Measurements from ENCODE around the gene GLIPR2.

GLIPR2 gene

GRCh38 chr9:36118706-36119105, 17.8 kb upstream of the GLIPR2 start:
- no peak overlapping the region for H3K4me3 ChIP-seq (ENCODE audit: low read depth, low read length)
- no peak for DNase-seq (ENCODE audit: low read depth, low spot score)
- no peak for TF ChIP-seq CTCF (IDR thresholded peaks at IDR 0.05; ENCODE audit: insufficient read depth, low read length, missing control alignments)
- ChIA-PET CTCF (interaction anchor here (0.7 to 1.5 kb wide), 5 partner anchors 14 to 111 kb away, joined by 3 to 8 read pairs (median 3); no protein-coding TSS in a partner anchor), POLR2A (interaction anchor here (1.0 kb wide), 1 partner anchor 24 kb away, joined by 4 read pairs; no protein-coding TSS in a partner anchor)

DNA sequence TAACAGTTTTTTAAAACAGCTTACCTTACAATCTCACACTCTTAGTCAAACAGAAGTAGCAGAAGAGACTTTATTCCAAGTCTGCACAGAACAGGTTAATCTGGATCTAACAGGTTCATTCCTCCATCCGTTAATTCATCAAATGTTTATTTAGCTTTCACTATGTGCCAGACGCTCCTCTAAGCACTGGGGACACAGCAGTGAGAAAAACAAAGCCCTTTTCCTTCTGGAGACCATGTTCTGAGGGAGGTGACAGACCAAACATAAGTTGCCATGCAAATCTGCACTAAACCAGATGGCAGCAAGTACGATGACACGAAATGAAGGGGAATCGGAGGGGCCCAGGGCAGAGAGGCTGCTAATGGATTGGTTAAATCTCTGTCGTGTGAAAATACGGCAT, 17.1 kb upstream of the GLIPR2 start:
- no peak overlapping the region for H3K4me3 ChIP-seq (ENCODE audit: low read depth, low read length)
- POLR2A ChIA-PET, result interaction anchor here (1.0 kb wide), 1 partner anchor 24 kb away, joined by 4 read pairs; no protein-coding TSS in a partner anchor
- CTCF ChIA-PET, result interaction anchor here (1.3 kb wide), 1 partner anchor 14 kb away, joined by 8 read pairs; no protein-coding TSS in a partner anchor
- DNase-seq (ENCODE audit: low read depth, low spot score), result no peak
- no peak for TF ChIP-seq CTCF (IDR thresholded peaks at IDR 0.05; ENCODE audit: insufficient read depth, low read length, missing control alignments)

DNA sequence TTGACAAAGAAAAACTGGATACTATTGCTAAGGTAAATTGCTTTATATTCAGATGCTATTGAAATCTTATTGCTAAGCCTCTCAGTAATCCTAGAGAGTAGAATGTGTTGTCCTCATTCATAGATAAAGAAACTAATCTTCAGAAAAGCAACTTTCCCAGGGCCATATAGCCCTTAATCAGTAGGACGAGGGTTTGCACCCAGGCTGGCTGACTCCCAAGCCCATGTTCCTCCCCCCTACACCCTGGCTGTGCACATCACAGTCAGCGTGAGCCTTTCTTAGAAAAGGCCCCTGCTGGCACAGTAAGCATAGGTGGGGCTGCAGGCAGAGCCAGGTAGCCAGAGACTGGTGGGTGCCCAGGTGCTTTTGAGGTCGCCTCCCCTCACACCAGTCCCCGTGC, 15.8 kb upstream of the GLIPR2 start:
- no peak for DNase-seq (ENCODE audit: low read depth, low spot score)
- H3K4me3 ChIP-seq (ENCODE audit: low read depth, low read length), result no peak overlapping the region
- CTCF ChIA-PET, result no interaction called here
- no peak for TF ChIP-seq CTCF (IDR thresholded peaks at IDR 0.05; ENCODE audit: insufficient read depth, low read length, missing control alignments)
- POLR2A ChIA-PET, result no interaction called here

DNA sequence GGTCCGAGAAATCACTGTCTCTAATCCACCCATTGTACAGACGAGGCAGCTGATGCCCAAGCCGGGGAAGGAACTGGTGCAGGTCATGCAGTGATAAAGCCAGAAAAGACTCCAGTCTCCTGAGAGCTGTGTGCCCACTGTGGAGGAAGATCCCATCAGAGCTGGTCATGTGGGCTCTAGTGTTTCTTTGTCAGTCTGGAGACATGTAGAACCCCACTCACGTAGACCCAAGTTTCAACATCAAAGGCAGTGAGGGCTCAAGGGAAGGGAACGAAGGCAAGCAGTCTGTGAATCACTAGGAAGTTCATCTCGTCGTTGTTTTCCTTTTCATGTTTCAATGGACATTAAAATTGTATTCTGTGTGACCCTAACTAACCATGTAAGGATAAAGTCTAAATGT, 14.6 kb upstream of the GLIPR2 start:
- no peak overlapping the region for H3K4me3 ChIP-seq (ENCODE audit: low read depth, low read length)
- no peak for TF ChIP-seq CTCF (IDR thresholded peaks at IDR 0.05; ENCODE audit: insufficient read depth, low read length, missing control alignments)
- CTCF ChIA-PET, result no interaction called here
- DNase-seq (ENCODE audit: low read depth, low spot score), result no peak
- POLR2A ChIA-PET, result no interaction called here

DNA sequence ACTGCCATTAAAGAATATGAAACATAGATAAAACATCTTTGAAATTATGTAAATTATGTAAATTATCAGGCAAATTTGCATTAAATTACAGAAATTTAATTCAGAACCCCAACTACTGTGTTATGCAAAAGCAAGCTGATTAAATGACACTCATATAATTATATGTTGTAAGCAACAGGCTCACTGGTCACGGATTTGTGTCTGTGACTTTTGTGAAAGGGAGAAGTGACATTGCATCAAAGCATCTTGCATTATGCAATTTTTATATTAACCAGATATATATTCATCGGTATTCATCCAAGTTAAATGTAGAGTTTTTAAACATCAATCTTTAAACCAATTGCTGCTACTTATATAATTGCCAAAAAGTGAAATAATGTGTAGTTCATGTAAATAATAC, 13.0 kb upstream of the GLIPR2 start:
- no peak for DNase-seq (ENCODE audit: low read depth, low spot score)
- no peak for TF ChIP-seq CTCF (IDR thresholded peaks at IDR 0.05; ENCODE audit: insufficient read depth, low read length, missing control alignments)
- no peak overlapping the region for H3K4me3 ChIP-seq (ENCODE audit: low read depth, low read length)
- ChIA-PET POLR2A (no interaction called here), CTCF (interaction anchor here (0.9 to 1.9 kb wide), 4 partner anchors 10 to 43 kb away, joined by 3 to 7 read pairs (median 4); no protein-coding TSS in a partner anchor)

DNA sequence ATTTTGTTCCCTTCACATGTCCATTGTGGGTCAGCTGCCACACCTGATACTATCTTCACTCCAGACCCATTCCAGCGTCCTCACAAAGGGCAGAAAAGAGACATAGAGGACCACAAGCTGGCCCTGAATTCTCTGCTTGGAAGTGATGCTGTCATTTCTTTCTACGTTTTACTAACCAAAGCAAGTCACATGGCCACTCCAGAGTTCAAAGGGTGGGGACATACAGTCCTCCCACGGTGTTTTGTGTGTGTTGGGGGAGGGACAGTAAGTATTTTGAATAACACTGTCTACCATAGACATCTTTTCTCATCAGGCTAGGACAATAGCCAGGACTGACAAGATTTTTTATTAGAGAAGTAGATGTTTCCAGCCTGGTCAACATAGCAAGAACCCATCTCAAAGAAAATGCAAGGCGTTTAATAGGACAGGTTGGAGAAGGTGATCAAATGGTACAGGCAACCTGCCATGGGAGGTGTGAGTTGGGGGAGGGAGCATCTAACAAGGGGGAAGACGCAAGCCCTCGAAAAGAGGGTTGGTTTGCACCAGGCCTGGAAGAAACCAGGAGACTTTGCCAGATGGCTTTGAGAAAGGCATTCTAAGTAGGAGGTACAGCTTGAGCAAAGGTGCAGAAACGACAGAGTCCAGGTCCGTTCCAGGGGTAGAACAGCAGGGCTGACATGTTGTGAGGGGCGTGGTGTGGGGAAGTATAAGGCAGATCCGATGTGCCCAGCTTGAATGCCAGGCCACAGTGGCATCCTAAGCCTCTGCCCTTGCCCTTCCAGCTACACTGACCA, 11.3 kb upstream of the GLIPR2 start:
- ChIA-PET CTCF (interaction anchor here (1.0 to 1.7 kb wide), 5 partner anchors 9 to 41 kb away, joined by 3 to 7 read pairs (median 4); no protein-coding TSS in a partner anchor), POLR2A (interaction anchor here (1.1 to 1.3 kb wide), 2 partner anchors 20 to 23 kb away, joined by 3 read pairs; no protein-coding TSS in a partner anchor)
- no peak overlapping the region for H3K4me3 ChIP-seq (ENCODE audit: low read depth, low read length)
- TF ChIP-seq CTCF (IDR thresholded peaks at IDR 0.05; ENCODE audit: insufficient read depth, low read length, missing control alignments), result no peak
- no peak for DNase-seq (ENCODE audit: low read depth, low spot score)

All from AG04449 (cell line).